ENCODE results near the gene SKOR2. TPM values are rescaled to one million over a fixed set of nuclear protein-coding genes. Genes with fewer than 3 reads are reported as not detected.
A peak's percentile ranks its signal among the peaks of the same experiment; 100 is the strongest.

Gene SKOR2
- total RNA-seq, 4 donors from 2014 or later, result not detected

- Histone ChIP-seq H3K4me3 (no peak overlapping the region), H3K9me3 (no peaks in the 10 kb centered on the region), H3K36me3 (no peaks in the 10 kb centered on the region), H3K4me1 (no peaks in the 10 kb centered on the region), H3K27me3 (peaks cover 0 to 45% (median 25%) of the 10 kb centered on the region in 3 donors), H3K27ac (no peak overlapping the region)
- TF ChIP-seq POLR2A (IDR thresholded peaks at IDR 0.05), result no peak
- no peak for TF ChIP-seq CTCF (IDR thresholded peaks at IDR 0.05 in 4 of 5, conservative IDR thresholded peaks at IDR 0.05 in 1 of 5)
- in situ Hi-C loops (cut with MboI; ENCODE audit: low sequenced_read_pairs in 4 of 4) (loop anchor here in 1 of 4 donors (25.0 kb wide), 1 partner anchor 502 kb away; no protein-coding TSS in a partner anchor), intact Hi-C loops (cut with DNase I; ENCODE audit: low total_unique reads) (no loop called here)
- DNase-seq (no peak), ATAC-seq (no peak)
These were observed 16.4 kb downstream of the SKOR2 start for GRCh38 chr18:47235096-47235495.

GRCh38 chr18:47226660-47227059, 24.8 kb downstream of the SKOR2 start:
- peaks cover 0 to 29% (median 13%) of the 10 kb centered on the region in 3 donors for H3K27me3 ChIP-seq
- no peak for ATAC-seq

GRCh38 chr18:47215554-47216138, 35.8 kb downstream of the SKOR2 start:
- H3K27ac ChIP-seq, result no peak overlapping the region
- in situ Hi-C loops (cut with MboI; ENCODE audit: low sequenced_read_pairs in 4 of 4), result loop anchor here in 3 of 4 donors (10.0 to 25.0 kb wide), 2 partner anchors 522 to 529 kb away; no protein-coding TSS in a partner anchor

More at GRCh38 chr18:47226660-47227059, 24.8 kb downstream of the SKOR2 start:
- intact Hi-C loops (cut with DNase I; ENCODE audit: low total_unique reads) (no loop called here), in situ Hi-C loops (cut with MboI; ENCODE audit: low sequenced_read_pairs in 4 of 4) (loop anchor here in 1 of 4 donors (25.0 kb wide), 1 partner anchor 511 kb away; no protein-coding TSS in a partner anchor)
- H3K4me3 ChIP-seq, result no peak overlapping the region
- no peaks in the 10 kb centered on the region for H3K9me3 ChIP-seq
- TF ChIP-seq CTCF (IDR thresholded peaks at IDR 0.05 in 4 of 5, conservative IDR thresholded peaks at IDR 0.05 in 1 of 5), result no peak
- TF ChIP-seq POLR2A (IDR thresholded peaks at IDR 0.05), result no peak
- H3K4me1 ChIP-seq, result no peaks in the 10 kb centered on the region
- H3K27ac ChIP-seq, result no peak overlapping the region
- no peaks in the 10 kb centered on the region for H3K36me3 ChIP-seq
- DNase-seq, result no peak

GRCh38 chr18:47209171-47209570, 42.3 kb downstream of the SKOR2 start:
- TF ChIP-seq CTCF (IDR thresholded peaks at IDR 0.05 in 4 of 5, conservative IDR thresholded peaks at IDR 0.05 in 1 of 5) (no peak), POLR2A (IDR thresholded peaks at IDR 0.05) (no peak)
- peaks cover 0 to 14% (median 0%) of the 10 kb centered on the region in 3 donors for H3K27me3 ChIP-seq
- intact Hi-C loops (cut with DNase I; ENCODE audit: low total_unique reads), result no loop called here
- H3K4me1 ChIP-seq, result no peaks in the 10 kb centered on the region
- H3K4me3 ChIP-seq, result no peak overlapping the region
- ATAC-seq (no peak), DNase-seq (no peak)
- in situ Hi-C loops (cut with MboI; ENCODE audit: low sequenced_read_pairs in 4 of 4), result loop anchor here (5.0 to 25.0 kb wide), 3 partner anchors 112 to 528 kb away; no protein-coding TSS in a partner anchor
- no peaks in the 10 kb centered on the region for H3K9me3 ChIP-seq
- no peaks in the 10 kb centered on the region for H3K36me3 ChIP-seq
- no peak overlapping the region for H3K27ac ChIP-seq

More at GRCh38 chr18:47215554-47216138, 35.8 kb downstream of the SKOR2 start:
- peaks cover 0 to 16% (median 0%) of the 10 kb centered on the region in 3 donors for H3K27me3 ChIP-seq
- no peak for TF ChIP-seq POLR2A (IDR thresholded peaks at IDR 0.05)
- peak in 2 of 5 experiments; percentile 24 to 30 for TF ChIP-seq CTCF (IDR thresholded peaks at IDR 0.05 in 4 of 5, conservative IDR thresholded peaks at IDR 0.05 in 1 of 5)
- DNase-seq (no peak), ATAC-seq (no peak)
- H3K4me1 ChIP-seq, result no peaks in the 10 kb centered on the region
- no peaks in the 10 kb centered on the region for H3K9me3 ChIP-seq
- no peak overlapping the region for H3K4me3 ChIP-seq
- intact Hi-C loops (cut with DNase I; ENCODE audit: low total_unique reads), result loop anchor here (5.0 kb wide), 1 partner anchor 532 kb away; no protein-coding TSS in a partner anchor
- no peaks in the 10 kb centered on the region for H3K36me3 ChIP-seq
